ENCODE data around the gene UGT2B7. TPM values are rescaled to one million over a fixed set of nuclear protein-coding genes. Genes with fewer than 3 reads are reported as not detected.

The UGT2B7 gene
- total and polyA plus RNA-seq, 10 of the 15 experiments (the other 5 are each of a cell fraction or from before 2014, with no cell fraction given) = 0.73 to 2.9 (median 1.2) TPM

- Histone ChIP-seq H4K20me1 (ENCODE audit: control insufficient read depth, insufficient read depth) (no peaks in the 10 kb centered on the region), H3K36me3 (ENCODE audit: control insufficient read depth in 2 of 2, insufficient read depth in 2 of 2, low read length in 1 of 2) (no peaks in the 10 kb centered on the region), H3K9me3 (replicated peaks; ENCODE audit: control insufficient read depth, insufficient read depth, low read length) (no peaks in the 10 kb centered on the region), H3K4me1 (ENCODE audit: control insufficient read depth, insufficient read depth, low read length) (no peaks in the 10 kb centered on the region), H3K4me3 (no peak overlapping the region), H3K79me2 (ENCODE audit: control insufficient read depth, insufficient read depth, low read length) (no peaks in the 10 kb centered on the region), H3K27ac (ENCODE audit: control insufficient read depth, insufficient read depth) (no peak overlapping the region), H3K4me2 (ENCODE audit: control insufficient read depth, insufficient read depth) (no peak overlapping the region), H3K9ac (ENCODE audit: control insufficient read depth, insufficient read depth, low read length) (no peak overlapping the region), H2AFZ (ENCODE audit: control insufficient read depth, low read depth, low read length) (no peak overlapping the region), H3K27me3 (replicated peaks in 1 of 2; ENCODE audit: control insufficient read depth in 2 of 2, insufficient read depth in 2 of 2, low read length in 1 of 2) (no peaks in the 10 kb centered on the region)
- intact Hi-C loops (cut with micrococcal nuclease; ENCODE audit: unreplicated experiment) (no loop called here), in situ Hi-C loops (cut with MboI) (no loop called here)
- TF ChIP-seq, protein P1, sequence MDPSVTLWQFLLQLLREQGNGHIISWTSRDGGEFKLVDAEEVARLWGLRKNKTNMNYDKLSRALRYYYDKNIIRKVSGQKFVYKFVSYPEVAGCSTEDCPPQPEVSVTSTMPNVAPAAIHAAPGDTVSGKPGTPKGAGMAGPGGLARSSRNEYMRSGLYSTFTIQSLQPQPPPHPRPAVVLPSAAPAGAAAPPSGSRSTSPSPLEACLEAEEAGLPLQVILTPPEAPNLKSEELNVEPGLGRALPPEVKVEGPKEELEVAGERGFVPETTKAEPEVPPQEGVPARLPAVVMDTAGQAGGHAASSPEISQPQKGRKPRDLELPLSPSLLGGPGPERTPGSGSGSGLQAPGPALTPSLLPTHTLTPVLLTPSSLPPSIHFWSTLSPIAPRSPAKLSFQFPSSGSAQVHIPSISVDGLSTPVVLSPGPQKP (IDR thresholded peaks at IDR 0.05; ENCODE audit: low read depth, low read length) = no peak
- no peak for TF ChIP-seq SUZ12 (IDR thresholded peaks at IDR 0.05; ENCODE audit: unreplicated experiment)
- TF ChIP-seq KDM1A (IDR thresholded peaks at IDR 0.05; ENCODE audit: borderline replicate concordance) = no peak
- RAD21 ChIA-PET (ENCODE audit: unreplicated experiment) = interaction anchor here (0.7 kb wide), 1 partner anchor 9 kb away, joined by 3 read pairs; no protein-coding TSS in a partner anchor
- SMC1A ChIA-PET (ENCODE audit: uncharacterized antibody, unreplicated experiment) = interaction anchor here (0.5 to 1.1 kb wide), 4 partner anchors 9 to 184 kb away, joined by 3 to 4 read pairs (median 3); no protein-coding TSS in a partner anchor
- no peak for ATAC-seq
- POLR2A ChIA-PET = interaction anchor here (1.1 kb wide), 1 partner anchor 33 kb away, joined by 3 read pairs; no protein-coding TSS in a partner anchor
- no peak for DNase-seq (ENCODE audit: low read depth, low spot score)
- no peak for FAIRE-seq
- WGBS (ENCODE audit: insufficient coverage, insufficient replicate concordance, low lambda C conversion rate, missing lambda C conversion rate) = 0% methylated on average over 1 of the region's 1 CpG
- CTCF ChIA-PET = interaction anchor here (1.6 kb wide), 1 partner anchor 8 kb away, joined by 5 read pairs; no protein-coding TSS in a partner anchor
- no TSS peak for BruUV-seq (replicated peaks)
Observed at GRCh38 chr4:69089388-69089787, 6.9 kb upstream of the UGT2B7 start.

DNA sequence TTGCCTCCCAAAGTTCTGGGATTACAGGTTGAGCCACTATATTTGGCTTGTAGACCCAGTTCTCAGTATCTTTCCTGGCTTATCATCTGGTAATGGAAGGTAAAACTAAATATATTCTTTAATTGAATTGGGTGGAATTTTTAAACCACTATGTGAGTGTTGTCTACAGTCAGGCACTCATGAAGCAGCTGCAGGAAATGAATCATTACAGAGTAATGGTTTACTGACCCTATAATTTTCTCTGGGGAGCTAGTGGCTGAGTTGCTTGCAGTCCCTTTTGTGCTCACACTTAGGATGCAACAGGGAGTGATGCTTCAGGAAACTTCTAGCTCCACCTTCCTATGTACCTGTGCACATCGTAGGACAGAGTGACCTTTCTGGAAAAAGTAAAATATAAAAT lies 4.1 kb upstream of the UGT2B7 start:
- ChIA-PET RAD21 (ENCODE audit: unreplicated experiment) (interaction anchor here (1.1 to 2.7 kb wide), 7 partner anchors 9 to 66 kb away, joined by 3 to 8 read pairs (median 4); no protein-coding TSS in a partner anchor), SMC1A (ENCODE audit: uncharacterized antibody, unreplicated experiment) (interaction anchor here (0.7 to 3.4 kb wide), 10 partner anchors 10 to 186 kb away, joined by 3 to 32 read pairs (median 6); no protein-coding TSS in a partner anchor), POLR2A (interaction anchor here (0.7 to 1.3 kb wide), 5 partner anchors 9 to 342 kb away, joined by 3 to 5 read pairs (median 4); no protein-coding TSS in a partner anchor), CTCF (interaction anchor here (0.8 to 1.5 kb wide), 4 partner anchors 10 to 78 kb away, joined by 3 to 6 read pairs (median 3); no protein-coding TSS in a partner anchor)
- H3K4me2 ChIP-seq (ENCODE audit: control insufficient read depth, insufficient read depth) = no peak overlapping the region
- ATAC-seq (peak; percentile 77), FAIRE-seq (no peak), DNase-seq (ENCODE audit: low read depth, low spot score) (no peak)
- TF ChIP-seq ATF2 (IDR thresholded peaks at IDR 0.05; ENCODE audit: low read length) (no peak), TCF12 (IDR thresholded peaks at IDR 0.05; ENCODE audit: low read depth, low read length) (no peak)
- TF ChIP-seq, protein P1 (IDR thresholded peaks at IDR 0.05; ENCODE audit: low read depth, low read length) = no peak
- H2AFZ ChIP-seq (ENCODE audit: control insufficient read depth, low read depth, low read length) = no peak overlapping the region
- in situ Hi-C loops (cut with MboI) = no loop called here
- no peaks in the 10 kb centered on the region for H3K9me3 ChIP-seq (replicated peaks; ENCODE audit: control insufficient read depth, insufficient read depth, low read length)
- no TSS peak for BruUV-seq (replicated peaks)
- H3K36me3 ChIP-seq (ENCODE audit: control insufficient read depth in 2 of 2, insufficient read depth in 2 of 2, low read length in 1 of 2) = no peaks in the 10 kb centered on the region
- no peaks in the 10 kb centered on the region for H4K20me1 ChIP-seq (ENCODE audit: control insufficient read depth, insufficient read depth)
- intact Hi-C loops (cut with micrococcal nuclease; ENCODE audit: unreplicated experiment) = no loop called here
- 4% methylated on average over 1 of the region's 1 CpG for WGBS (ENCODE audit: insufficient coverage, insufficient replicate concordance, low lambda C conversion rate, missing lambda C conversion rate)
- H3K4me1 ChIP-seq (ENCODE audit: control insufficient read depth, insufficient read depth, low read length) = no peaks in the 10 kb centered on the region
- no peak overlapping the region for H3K27ac ChIP-seq (ENCODE audit: control insufficient read depth, insufficient read depth)
- no peaks in the 10 kb centered on the region for H3K79me2 ChIP-seq (ENCODE audit: control insufficient read depth, insufficient read depth, low read length)
- H3K4me3 ChIP-seq = no peak overlapping the region
- H3K9ac ChIP-seq (ENCODE audit: control insufficient read depth, insufficient read depth, low read length) = no peak overlapping the region
- H3K27me3 ChIP-seq (replicated peaks in 1 of 2; ENCODE audit: control insufficient read depth in 2 of 2, insufficient read depth in 2 of 2, low read length in 1 of 2) = no peaks in the 10 kb centered on the region
